Measurements from ENCODE around the gene CACNA1C.

CACNA1C gene

GRCh38 chr12:2297004-2297403 lies 244.2 kb downstream of the CACNA1C start:
- no peak for DNase-seq (ENCODE audit: low read depth in 2 of 2)

- DNase-seq (ENCODE audit: low read depth in 2 of 2) = no peak
These were observed 244.9 kb downstream of the CACNA1C start for GRCh38 chr12:2297658-2298057.

- no peak for DNase-seq (ENCODE audit: low read depth in 2 of 2)
These were observed 245.9 kb downstream of the CACNA1C start for GRCh38 chr12:2298556-2299200.

- DNase-seq (ENCODE audit: low read depth in 2 of 2) = no peak
These were observed 246.4 kb downstream of the CACNA1C start for GRCh38 chr12:2299206-2299605.

- DNase-seq (ENCODE audit: low read depth in 2 of 2) = no peak
These were observed 247.4 kb downstream of the CACNA1C start for GRCh38 chr12:2300168-2300567.

- DNase-seq (ENCODE audit: low read depth in 2 of 2) = no peak
These were observed 248.1 kb downstream of the CACNA1C start for GRCh38 chr12:2300886-2301285.

- no peak for DNase-seq (ENCODE audit: low read depth in 2 of 2)
These were observed 249.0 kb downstream of the CACNA1C start for GRCh38 chr12:2301531-2302461.

GRCh38 chr12:2302711-2303580 lies 250.2 kb downstream of the CACNA1C start:
- DNase-seq (ENCODE audit: low read depth in 2 of 2) = no peak

GRCh38 chr12:2304223-2304622 lies 251.4 kb downstream of the CACNA1C start:
- DNase-seq (ENCODE audit: low read depth in 2 of 2) = no peak

- no peak for DNase-seq (ENCODE audit: low read depth in 2 of 2)
These were observed 253.2 kb downstream of the CACNA1C start for GRCh38 chr12:2306012-2306411.

GRCh38 chr12:2306735-2307134 lies 253.9 kb downstream of the CACNA1C start:
- no peak for DNase-seq (ENCODE audit: low read depth in 2 of 2)

GRCh38 chr12:2307550-2307949 lies 254.8 kb downstream of the CACNA1C start:
- DNase-seq (ENCODE audit: low read depth in 2 of 2) = no peak

GRCh38 chr12:2309647-2310046 lies 256.9 kb downstream of the CACNA1C start:
- DNase-seq (ENCODE audit: low read depth in 2 of 2) = no peak

- no peak for DNase-seq (ENCODE audit: low read depth in 2 of 2)
These were observed 258.4 kb downstream of the CACNA1C start for GRCh38 chr12:2311020-2311778.

GRCh38 chr12:2312175-2312574 lies 259.4 kb downstream of the CACNA1C start:
- DNase-seq (ENCODE audit: low read depth in 2 of 2) = no peak

- no peak for DNase-seq (ENCODE audit: low read depth in 2 of 2)
These were observed 260.0 kb downstream of the CACNA1C start for GRCh38 chr12:2312770-2313169.

GRCh38 chr12:2314492-2314891 lies 261.7 kb downstream of the CACNA1C start:
- no peak for DNase-seq (ENCODE audit: low read depth in 2 of 2)

- no peak for DNase-seq (ENCODE audit: low read depth in 2 of 2)
These were observed 265.0 kb downstream of the CACNA1C start for GRCh38 chr12:2317772-2318171.

GRCh38 chr12:2318286-2318685 lies 265.5 kb downstream of the CACNA1C start:
- DNase-seq (ENCODE audit: low read depth in 2 of 2) = no peak

GRCh38 chr12:2319136-2319535 lies 266.3 kb downstream of the CACNA1C start:
- no peak for DNase-seq (ENCODE audit: low read depth in 2 of 2)

- DNase-seq (ENCODE audit: low read depth in 2 of 2) = no peak
These were observed 267.1 kb downstream of the CACNA1C start for GRCh38 chr12:2319737-2320506.
